Right renal pelvis (tissue), 4 donors: ENCODE measurements around the gene IQSEC3. TPM values are rescaled to one million over a fixed set of nuclear protein-coding genes. Genes with fewer than 3 reads are reported as not detected.
"Not testable (repeated sequence)": the region's sequence is repeated elsewhere in the genome, so short reads cannot be mapped to it uniquely, and the experiment has no call there.

Source experiments
- DNase-seq, 4 donors: peaks; one replicate each; pipeline ENCODE4 v3.0.0-alpha.2; 2013; ENCODE audit warnings: low read depth in 4 of 4, low spot score in 3 of 4, missing footprints in 1 of 4
- polyA plus RNA-seq, 4 donors: library from polyadenylated mRNA; unstranded; fragments of 120-200 nt; gene quantifications; one replicate each; pipeline ENCODE4 v1.2.1, GENCODE V29; 2013; ENCODE audit not compliant: insufficient read length in 4 of 4

The IQSEC3 gene
- polyA plus RNA-seq, 4 donors = 5.8 to 11.6 (median 7.8) TPM

DNA sequence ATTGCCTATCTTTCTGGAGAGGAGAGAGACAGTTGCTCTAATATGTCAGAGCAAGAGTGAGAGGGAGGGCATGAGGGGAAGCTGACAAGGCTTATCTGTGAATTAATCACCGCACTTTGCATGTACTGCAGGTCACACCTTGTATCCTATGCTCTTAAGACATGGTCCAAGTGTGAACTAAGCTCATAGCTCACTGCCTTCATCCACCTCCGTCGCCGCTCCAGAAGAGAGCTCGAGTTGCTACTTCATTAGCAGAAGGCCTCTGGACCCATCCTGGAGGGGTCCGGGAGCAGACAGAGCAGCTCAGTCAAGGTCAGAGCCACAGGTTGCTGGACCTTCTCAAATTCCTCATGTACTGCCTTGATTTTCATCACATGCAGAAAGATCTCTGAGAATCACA lies 14.6 kb upstream of the IQSEC3 start:
- not testable (repeated sequence) for DNase-seq

- not testable (repeated sequence) for DNase-seq
Observed at GRCh38 chr12:52902-53734, 13.4 kb upstream of the IQSEC3 start.

DNA sequence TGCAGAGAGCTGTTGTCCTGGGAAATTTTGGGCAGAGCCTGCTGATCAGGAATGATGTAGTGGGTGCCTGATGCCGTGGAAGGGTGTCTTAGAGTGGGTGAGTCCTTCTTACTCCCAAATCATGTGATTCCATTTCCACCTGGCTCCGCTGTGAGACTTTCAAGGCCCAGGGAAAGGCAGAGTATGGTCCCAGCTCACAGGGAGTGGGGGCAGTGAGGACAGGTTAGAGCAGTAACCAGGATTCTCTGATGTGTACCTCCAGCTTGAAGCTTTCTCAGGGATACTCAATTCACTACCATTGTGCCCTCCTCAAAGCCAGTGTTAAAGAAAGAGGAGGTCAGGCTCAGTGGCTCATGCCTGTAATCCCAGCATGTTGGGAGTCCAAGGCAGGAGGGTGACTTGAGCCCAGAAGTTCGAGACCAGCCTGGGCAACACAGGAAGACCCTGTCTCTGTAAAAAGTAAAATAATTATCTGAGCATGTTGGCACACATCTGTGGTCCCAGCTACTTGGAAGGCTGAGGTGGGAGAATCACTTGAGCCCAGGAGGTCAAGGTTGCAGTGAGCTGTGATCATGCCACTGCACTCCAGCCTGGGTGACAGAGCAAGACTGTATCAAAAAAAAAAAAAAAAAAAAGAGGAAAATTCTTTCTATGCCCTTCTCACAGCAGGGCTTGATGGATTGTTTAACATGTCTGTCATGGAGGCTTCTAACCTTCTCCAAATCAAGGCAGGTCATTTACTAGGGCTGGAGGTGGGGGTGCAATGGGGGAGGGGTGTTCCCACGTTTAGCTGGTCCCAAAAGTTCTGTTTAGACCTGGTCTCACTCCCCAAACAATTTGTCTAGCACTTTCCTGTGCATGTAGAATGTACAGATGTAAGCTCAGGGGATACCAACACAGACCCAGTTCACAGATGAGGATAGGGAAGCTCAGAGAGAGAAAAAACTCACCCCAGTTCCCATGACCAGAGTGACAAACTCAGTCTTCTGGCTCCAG lies 12.5 kb upstream of the IQSEC3 start:
- no peak for DNase-seq

DNA sequence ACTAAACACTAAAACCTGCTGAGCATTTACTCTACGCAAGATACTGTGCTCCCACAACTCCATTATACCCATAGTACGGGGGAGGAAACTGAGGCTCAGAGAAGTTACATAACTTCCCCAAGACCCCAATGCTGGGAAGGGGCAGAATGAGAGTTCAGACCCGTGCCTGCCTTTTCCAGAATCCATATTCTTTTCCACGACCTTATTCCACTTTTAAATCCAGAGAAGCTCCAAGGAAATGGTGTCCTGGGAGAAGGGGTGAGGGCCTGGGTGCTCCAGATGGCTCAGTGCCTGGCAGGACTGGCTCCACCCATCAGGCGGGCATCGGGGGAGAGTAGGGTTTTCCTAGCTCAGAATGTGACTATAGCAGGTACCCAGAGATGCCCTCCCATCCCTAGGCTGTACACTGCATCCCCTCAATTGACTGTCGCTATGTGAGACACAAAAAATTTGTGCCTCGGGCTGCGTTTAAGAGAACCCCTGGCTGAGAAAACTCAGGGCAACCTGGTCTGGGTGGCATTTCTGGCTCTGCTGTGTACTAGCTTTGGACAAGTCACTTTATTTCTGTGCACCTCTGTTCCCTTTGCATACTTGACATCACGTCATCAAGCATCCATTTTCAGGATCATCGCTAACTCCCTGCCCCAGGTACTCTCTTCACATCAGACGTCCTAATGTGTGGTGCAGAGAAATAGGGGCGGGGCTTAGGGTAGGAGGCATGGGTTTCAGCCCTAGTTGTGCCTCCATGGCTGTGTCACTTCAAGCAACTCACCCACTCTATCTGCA lies 11.6 kb upstream of the IQSEC3 start:
- DNase-seq = no peak

- no peak for DNase-seq
Observed at GRCh38 chr12:56683-57346, 9.8 kb upstream of the IQSEC3 start.

GRCh38 chr12:57539-57938 lies 9.0 kb upstream of the IQSEC3 start:
- no peak for DNase-seq

GRCh38 chr12:58832-59231 lies 7.7 kb upstream of the IQSEC3 start:
- DNase-seq = no peak

DNA sequence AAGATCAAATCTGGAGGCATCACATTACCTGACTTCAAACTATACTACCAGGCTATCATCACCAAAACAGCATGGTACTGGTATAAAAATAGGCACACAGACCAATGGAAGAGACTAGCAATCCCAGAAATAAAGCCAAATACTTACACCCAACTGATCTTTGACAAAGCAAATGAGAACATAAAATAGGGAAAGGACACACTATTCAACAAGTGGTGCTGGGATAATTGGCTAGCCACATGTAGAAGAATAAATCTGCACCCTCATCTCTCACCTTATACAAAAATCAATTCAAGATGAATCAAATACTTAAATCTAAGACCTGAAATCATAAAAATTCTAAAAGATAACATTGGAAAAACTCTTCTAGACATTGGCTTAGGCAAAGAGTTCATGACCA lies 4.7 kb upstream of the IQSEC3 start:
- not testable (repeated sequence) for DNase-seq

DNA sequence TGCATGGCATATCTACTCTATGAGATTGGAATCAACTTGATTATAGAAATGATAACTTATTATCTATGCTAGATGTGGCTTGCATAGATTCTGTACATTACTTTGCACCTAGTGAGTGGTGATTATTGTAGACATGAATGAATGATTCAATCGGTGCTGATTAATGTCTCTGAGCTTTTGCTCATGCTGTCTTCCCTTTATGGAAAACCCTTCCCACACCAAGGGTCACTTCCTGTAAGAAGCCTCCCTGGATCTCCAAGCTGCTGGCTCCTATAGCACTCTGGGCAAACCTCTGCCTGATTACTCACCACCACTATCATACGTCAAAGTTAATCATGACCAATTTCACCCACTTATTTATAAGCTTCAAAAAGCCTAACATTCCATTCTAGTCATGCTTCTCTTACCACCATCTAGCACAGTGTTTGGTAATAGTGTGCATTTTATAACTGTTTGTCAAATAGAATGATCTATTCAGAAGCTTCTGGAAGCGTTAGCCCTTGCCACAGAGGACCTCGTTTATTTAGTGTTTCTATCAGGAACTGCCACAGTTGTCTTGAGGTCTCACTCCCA lies 990 bp upstream of the IQSEC3 start:
- not testable (repeated sequence) for DNase-seq

DNA sequence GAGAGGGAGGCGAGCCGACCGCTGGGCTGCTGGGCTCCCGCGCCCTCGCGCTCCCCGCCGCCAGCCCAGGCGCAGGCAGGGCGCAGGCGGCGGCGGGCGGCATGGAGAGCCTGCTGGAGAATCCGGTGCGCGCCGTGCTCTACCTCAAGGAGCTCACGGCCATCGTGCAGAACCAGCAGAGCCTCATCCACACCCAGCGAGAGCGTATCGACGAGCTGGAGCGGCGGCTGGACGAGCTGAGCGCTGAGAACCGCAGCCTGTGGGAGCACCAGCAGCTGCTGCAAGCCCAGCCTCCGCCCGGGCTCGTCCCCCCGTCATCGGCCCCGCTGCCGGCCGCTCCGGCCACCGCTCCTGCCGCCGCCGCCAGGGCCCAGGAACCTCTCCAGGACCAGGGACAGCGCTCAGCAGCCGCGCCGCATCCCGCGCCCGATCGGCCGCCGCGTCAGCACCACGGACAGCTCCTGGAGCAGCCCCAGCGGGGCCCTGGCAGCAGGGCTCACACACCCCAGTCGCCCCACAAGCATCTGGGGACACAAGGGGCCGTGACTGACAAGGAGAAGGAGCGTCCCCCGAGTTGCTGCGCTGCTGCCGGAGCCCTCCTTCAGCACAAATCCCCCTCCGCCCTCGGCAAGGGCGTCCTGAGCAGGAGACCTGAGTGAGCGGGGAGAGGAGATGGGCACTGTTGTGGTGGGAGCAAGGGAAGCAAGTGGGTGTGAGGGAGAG lies 376 bp downstream of the IQSEC3 start:
- peak in 2 of 4 donors; percentile 27 to 35 for DNase-seq

- DNase-seq = not testable (repeated sequence)
Observed at GRCh38 chr12:69677-70076, 3.1 kb downstream of the IQSEC3 start.

- DNase-seq = not testable (repeated sequence)
Observed at GRCh38 chr12:70541-70940, 4.0 kb downstream of the IQSEC3 start.

DNA sequence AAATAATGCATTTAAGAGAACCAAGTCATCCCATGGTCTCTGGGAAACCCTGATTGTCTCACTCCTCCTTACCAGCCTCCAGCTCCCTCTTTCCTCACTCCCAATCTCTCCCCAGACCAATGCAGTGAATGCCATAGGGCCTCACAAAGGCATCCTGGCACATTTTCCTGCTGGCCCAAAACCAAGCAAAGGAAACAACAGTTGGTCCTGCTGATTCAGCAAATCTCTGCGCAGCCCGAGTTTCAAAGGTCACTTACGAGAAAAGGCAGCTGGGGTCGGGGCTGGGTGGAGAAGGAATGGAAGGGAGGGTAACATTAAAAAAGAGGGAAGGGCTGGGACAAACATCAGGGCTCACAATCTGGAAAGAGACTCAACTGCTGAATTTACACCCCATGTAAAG lies 5.5 kb downstream of the IQSEC3 start:
- DNase-seq = not testable (repeated sequence)

- DNase-seq = not testable (repeated sequence)
Observed at GRCh38 chr12:74420-75190, 8.0 kb downstream of the IQSEC3 start.

- not testable (repeated sequence) for DNase-seq
Observed at GRCh38 chr12:75541-75940, 9.0 kb downstream of the IQSEC3 start.

DNA sequence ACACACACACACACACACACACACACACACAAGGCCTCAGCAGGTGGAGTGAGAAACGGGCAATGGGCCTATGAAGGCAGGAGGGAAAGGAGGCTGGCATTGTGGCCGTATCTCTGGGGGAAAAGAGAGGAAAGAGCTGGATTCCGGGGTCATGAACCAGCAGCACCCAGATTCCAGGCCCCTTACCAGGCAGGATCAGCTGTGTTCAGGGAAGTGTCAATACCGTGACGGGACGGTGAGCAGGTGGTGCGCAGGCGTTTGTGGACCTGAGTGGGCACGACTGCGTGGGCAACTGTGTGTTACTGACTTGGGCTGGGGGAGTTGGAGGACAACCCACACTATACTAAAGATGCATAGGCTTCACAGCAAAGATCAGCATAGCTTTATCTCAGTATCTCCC lies 9.5 kb downstream of the IQSEC3 start:
- DNase-seq = not testable (repeated sequence)

DNA sequence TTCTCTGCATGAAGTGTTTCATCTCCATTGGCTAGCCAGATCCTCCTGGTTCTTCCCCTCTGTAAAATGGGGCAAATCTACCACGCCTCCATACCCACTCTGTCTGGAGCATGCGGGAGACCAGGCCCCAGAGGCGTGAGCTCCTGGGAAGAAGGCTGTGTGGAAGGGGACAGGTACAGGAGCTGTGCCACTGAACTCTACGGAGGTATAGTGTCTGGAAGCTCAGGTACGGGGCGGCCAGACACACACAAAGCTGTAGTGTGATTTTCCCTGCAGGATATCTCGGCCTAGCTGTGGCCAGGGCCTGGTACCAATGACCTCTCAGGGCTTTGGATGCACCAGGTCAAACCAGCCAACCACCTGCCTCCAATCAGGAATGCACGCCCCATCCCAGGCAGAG lies 10.0 kb downstream of the IQSEC3 start:
- DNase-seq = not testable (repeated sequence)

GRCh38 chr12:77101-77719 lies 10.6 kb downstream of the IQSEC3 start:
- DNase-seq = not testable (repeated sequence)
